K562 (cell line): Measurements from ENCODE around the gene LYPD6B.

Experiments used
- BRCA1 ChIP-seq, 2 experiments: fragments of 450-650 bp in 1 of 2; sonication (generic) in 1 of 2; formaldehyde crosslinking in 1 of 2; IDR thresholded peaks; 2 replicates each; pipeline versions ENCODE4 v1.5.0 to v1.6.1; 2017 to 2020; ENCODE audit warnings: mild to moderate bottlenecking in 1 of 2, missing genetic modification reagents in 1 of 2
- CHD1 ChIP-seq: fragments of 200-600 bp; sonication (generic); IDR thresholded peaks from one replicate; pipeline ENCODE4 v1.6.1; 2012; ENCODE audit warnings: mild to moderate bottlenecking, moderate library complexity, low read length, inconsistent platforms
- ETS1 ChIP-seq: conservative IDR thresholded peaks from 2 replicates; pipeline ENCODE4 v1.6.1; 2011; ENCODE audit warnings: low read depth, mild to moderate bottlenecking, low read length; ENCODE audit not compliant: control insufficient read depth
- HINFP ChIP-seq: fragments of 450-650 bp; conservative IDR thresholded peaks from 2 replicates; pipeline ENCODE4 v1.6.1; 2016; ENCODE audit warnings: missing genetic modification characterization, low read depth, mild to moderate bottlenecking, control low read depth, missing compliant biosample characterization
- POLR2AphosphoS5 ChIP-seq: IDR thresholded peaks from 2 replicates; pipeline ENCODE4 v1.6.1; 2011; ENCODE audit warnings: mild to moderate bottlenecking, low read depth, low read length, moderate library complexity; ENCODE audit not compliant: control insufficient read depth, insufficient read depth
- RBBP5 ChIP-seq: fragments of 200-600 bp; sonication (generic); IDR thresholded peaks from 2 replicates; pipeline ENCODE4 v1.6.1; 2012; ENCODE audit warnings: borderline replicate concordance, mild to moderate bottlenecking, low read length, control low read depth, inconsistent platforms; ENCODE audit not compliant: insufficient read depth, poor library complexity, severe bottlenecking
- SIN3A ChIP-seq, 2 experiments: fragments of 150-350 bp in 1 of 2; IDR thresholded peaks; 2 replicates each; pipeline ENCODE4 v1.6.1; 2011 to 2016; ENCODE audit warnings: borderline replicate concordance in 2 of 2, low read depth in 2 of 2, low read length in 2 of 2, mild to moderate bottlenecking in 2 of 2, moderate library complexity in 2 of 2; ENCODE audit not compliant: control insufficient read depth in 1 of 2
- SOX6 ChIP-seq: fragments of 450-650 bp; IDR thresholded peaks from 2 replicates; pipeline ENCODE4 v1.6.1; 2014; ENCODE audit warnings: mild to moderate bottlenecking
- TAF15 ChIP-seq: fragments of 200-400 bp; formaldehyde crosslinking; IDR thresholded peaks from 2 replicates; pipeline ENCODE4 v1.6.1; 2017; ENCODE audit warnings: mild to moderate bottlenecking, low read depth, low read length, moderate library complexity
- ZNF253 ChIP-seq: fragments of 250-450 bp; sonication (Bioruptor Pico); conservative IDR thresholded peaks from 2 replicates; pipeline ENCODE4 v1.6.1; 2021; ENCODE audit warnings: mild to moderate bottlenecking
- ZNF274 ChIP-seq: IDR thresholded peaks from 2 replicates; pipeline ENCODE4 v1.6.1; 2011; ENCODE audit warnings: low read depth, mild to moderate bottlenecking, low read length, moderate library complexity, borderline replicate concordance
- ZNF431 ChIP-seq: sonication (generic); formaldehyde crosslinking; IDR thresholded peaks from 2 replicates; pipeline ENCODE4 v1.8.0; 2022; ENCODE audit warnings: mild to moderate bottlenecking, missing genetic modification reagents
- TF ChIP-seq, protein P1 (sequence below): sonication (generic); formaldehyde crosslinking; IDR thresholded peaks from 2 replicates; pipeline ENCODE4 v1.8.1; 2023; ENCODE audit warnings: mild to moderate bottlenecking, missing genetic modification reagents
- TF ChIP-seq, protein P2 (sequence below), 3 experiments: IDR thresholded peaks in 2 of 3; conservative IDR thresholded peaks in 1 of 3; 2 replicates each; pipeline ENCODE4 v1.5.1; 2011 to 2012; ENCODE audit warnings: low read length in 3 of 3, mild to moderate bottlenecking in 3 of 3, control low read depth in 2 of 3, improper control_type of control experiment in 1 of 3, inconsistent platforms in 1 of 3, low read depth in 1 of 3, mixed read lengths in 1 of 3, moderate library complexity in 1 of 3; ENCODE audit not compliant: insufficient read depth in 2 of 3

- TF ChIP-seq ZNF253 (CRISPR knock-in tag) (no peak), ZNF431 (CRISPR knock-in tag) (no peak), BRCA1 (IDR thresholded peaks at IDR 0.05) (no peak), BRCA1 (CRISPR knock-in tag; IDR thresholded peaks at IDR 0.05) (no peak), ZNF274 (no peak), HINFP (tag) (no peak), TAF15 (no peak), SIN3A (IDR thresholded peaks at IDR 0.05; ENCODE audit: borderline replicate concordance in 2 of 2, control insufficient read depth in 1 of 2, low read depth in 2 of 2, low read length in 2 of 2) (no peak), ETS1 (no peak), POLR2AphosphoS5 (no peak), CHD1 (no peak), SOX6 (no peak), RBBP5 (no peak)
- TF ChIP-seq, protein P1, sequence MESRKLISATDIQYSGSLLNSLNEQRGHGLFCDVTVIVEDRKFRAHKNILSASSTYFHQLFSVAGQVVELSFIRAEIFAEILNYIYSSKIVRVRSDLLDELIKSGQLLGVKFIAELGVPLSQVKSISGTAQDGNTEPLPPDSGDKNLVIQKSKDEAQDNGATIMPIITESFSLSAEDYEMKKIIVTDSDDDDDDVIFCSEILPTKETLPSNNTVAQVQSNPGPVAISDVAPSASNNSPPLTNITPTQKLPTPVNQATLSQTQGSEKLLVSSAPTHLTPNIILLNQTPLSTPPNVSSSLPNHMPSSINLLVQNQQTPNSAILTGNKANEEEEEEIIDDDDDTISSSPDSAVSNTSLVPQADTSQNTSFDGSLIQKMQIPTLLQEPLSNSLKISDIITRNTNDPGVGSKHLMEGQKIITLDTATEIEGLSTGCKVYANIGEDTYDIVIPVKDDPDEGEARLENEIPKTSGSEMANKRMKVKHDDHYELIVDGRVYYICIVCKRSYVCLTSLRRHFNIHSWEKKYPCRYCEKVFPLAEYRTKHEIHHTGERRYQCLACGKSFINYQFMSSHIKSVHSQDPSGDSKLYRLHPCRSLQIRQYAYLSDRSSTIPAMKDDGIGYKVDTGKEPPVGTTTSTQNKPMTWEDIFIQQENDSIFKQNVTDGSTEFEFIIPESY = no peak
- TF ChIP-seq, protein P2, sequence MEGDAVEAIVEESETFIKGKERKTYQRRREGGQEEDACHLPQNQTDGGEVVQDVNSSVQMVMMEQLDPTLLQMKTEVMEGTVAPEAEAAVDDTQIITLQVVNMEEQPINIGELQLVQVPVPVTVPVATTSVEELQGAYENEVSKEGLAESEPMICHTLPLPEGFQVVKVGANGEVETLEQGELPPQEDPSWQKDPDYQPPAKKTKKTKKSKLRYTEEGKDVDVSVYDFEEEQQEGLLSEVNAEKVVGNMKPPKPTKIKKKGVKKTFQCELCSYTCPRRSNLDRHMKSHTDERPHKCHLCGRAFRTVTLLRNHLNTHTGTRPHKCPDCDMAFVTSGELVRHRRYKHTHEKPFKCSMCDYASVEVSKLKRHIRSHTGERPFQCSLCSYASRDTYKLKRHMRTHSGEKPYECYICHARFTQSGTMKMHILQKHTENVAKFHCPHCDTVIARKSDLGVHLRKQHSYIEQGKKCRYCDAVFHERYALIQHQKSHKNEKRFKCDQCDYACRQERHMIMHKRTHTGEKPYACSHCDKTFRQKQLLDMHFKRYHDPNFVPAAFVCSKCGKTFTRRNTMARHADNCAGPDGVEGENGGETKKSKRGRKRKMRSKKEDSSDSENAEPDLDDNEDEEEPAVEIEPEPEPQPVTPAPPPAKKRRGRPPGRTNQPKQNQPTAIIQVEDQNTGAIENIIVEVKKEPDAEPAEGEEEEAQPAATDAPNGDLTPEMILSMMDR (IDR thresholded peaks at IDR 0.05 in 2 of 3, conservative IDR thresholded peaks at IDR 0.05 in 1 of 3; ENCODE audit: insufficient read depth in 2 of 3, low read depth in 1 of 3, low read length in 3 of 3) = no peak
Observed at GRCh38 chr2:149188291-149188690, 149.8 kb downstream of the LYPD6B start.
